ENCODE results near the gene EGLN3.

EGLN3 gene

DNA sequence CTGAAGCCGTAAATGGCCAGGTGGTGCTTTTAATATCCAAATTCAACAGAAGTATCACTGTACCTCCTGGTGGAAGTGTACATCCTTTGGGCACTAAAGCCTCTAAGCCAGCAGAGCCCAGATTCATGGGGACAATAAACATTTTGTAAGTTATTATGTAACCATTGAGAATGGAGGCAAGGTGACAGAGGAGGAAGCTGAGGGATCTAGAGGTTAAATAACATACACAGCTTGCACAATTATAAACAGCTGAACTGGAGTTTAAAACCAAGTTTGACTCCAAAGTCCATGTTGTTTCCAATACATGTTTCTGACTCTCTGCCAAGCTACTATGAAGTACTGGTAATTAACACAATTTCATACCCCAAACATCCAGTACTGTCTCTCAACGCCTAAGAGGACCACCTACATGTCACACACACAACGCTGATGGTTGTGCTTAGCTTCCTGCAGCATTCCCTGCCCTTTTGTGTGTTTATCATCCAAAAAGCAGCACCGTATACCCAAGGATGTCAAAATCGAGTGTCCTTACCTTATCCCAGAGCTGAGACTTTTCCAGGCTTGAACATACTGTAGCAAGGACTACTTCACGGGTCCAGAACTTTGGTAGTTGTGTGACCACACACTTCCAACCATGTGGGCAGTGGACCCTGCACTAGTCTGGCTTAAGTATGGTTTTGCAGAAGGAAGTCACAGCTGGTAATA is 41.3 kb downstream of the EGLN3 start:
- no peak overlapping the region for H3K4me3 ChIP-seq
- H3K9me3 ChIP-seq, result no peaks in the 10 kb centered on the region
- no peaks in the 10 kb centered on the region for H3K36me3 ChIP-seq
- TF ChIP-seq, protein P1, sequence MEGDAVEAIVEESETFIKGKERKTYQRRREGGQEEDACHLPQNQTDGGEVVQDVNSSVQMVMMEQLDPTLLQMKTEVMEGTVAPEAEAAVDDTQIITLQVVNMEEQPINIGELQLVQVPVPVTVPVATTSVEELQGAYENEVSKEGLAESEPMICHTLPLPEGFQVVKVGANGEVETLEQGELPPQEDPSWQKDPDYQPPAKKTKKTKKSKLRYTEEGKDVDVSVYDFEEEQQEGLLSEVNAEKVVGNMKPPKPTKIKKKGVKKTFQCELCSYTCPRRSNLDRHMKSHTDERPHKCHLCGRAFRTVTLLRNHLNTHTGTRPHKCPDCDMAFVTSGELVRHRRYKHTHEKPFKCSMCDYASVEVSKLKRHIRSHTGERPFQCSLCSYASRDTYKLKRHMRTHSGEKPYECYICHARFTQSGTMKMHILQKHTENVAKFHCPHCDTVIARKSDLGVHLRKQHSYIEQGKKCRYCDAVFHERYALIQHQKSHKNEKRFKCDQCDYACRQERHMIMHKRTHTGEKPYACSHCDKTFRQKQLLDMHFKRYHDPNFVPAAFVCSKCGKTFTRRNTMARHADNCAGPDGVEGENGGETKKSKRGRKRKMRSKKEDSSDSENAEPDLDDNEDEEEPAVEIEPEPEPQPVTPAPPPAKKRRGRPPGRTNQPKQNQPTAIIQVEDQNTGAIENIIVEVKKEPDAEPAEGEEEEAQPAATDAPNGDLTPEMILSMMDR (IDR thresholded peaks at IDR 0.05), result no peak
- no peak for DNase-seq
- peaks cover 0 to 2% (median 0%) of the 10 kb centered on the region in 4 donors for H3K4me1 ChIP-seq
- H3K27ac ChIP-seq, result no peak overlapping the region
- H3K27me3 ChIP-seq, result no peaks in the 10 kb centered on the region
- intact Hi-C loops (cut with DNase I; ENCODE audit: low total_unique reads), result no loop called here

DNA sequence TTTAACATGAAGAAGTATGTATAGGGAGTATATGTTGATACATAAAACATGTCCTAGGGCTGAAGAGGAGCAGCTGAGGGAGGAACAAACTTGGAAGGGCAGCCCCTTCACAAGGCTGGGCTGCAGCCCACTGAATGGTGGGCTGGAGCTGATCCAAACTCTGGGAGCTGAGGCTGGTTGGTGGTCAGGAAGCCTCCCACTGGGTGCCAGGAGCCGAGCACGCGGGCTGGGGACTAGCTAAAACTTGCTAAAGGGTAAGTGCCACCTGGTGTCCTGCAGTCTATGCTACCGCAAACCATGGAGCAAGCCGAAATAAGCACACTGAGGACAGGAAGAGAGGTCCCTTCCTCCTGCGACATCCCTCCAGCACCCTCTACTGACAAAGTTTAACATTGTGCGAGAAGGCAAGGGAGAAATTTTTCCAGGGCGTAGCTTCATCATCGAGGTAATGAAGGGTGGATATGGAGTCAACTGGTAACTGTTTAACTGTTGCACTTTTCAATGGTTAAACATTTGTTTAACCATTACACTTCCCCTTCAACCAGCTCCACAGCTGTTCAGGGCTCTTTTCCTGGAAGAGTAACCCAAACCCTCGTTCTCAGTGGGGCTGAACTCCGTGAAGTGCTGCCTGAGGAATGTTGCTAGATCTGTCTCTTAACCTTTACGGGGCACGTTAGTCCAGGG is 42.2 kb downstream of the EGLN3 start:
- Histone ChIP-seq H3K9me3 (no peaks in the 10 kb centered on the region), H3K4me1 (no peaks in the 10 kb centered on the region), H3K36me3 (no peaks in the 10 kb centered on the region), H3K4me3 (no peak overlapping the region), H3K27me3 (no peaks in the 10 kb centered on the region), H3K27ac (no peak overlapping the region)
- intact Hi-C loops (cut with DNase I; ENCODE audit: low total_unique reads), result no loop called here
- TF ChIP-seq, protein P1 (IDR thresholded peaks at IDR 0.05), result no peak
- DNase-seq, result no peak

DNA sequence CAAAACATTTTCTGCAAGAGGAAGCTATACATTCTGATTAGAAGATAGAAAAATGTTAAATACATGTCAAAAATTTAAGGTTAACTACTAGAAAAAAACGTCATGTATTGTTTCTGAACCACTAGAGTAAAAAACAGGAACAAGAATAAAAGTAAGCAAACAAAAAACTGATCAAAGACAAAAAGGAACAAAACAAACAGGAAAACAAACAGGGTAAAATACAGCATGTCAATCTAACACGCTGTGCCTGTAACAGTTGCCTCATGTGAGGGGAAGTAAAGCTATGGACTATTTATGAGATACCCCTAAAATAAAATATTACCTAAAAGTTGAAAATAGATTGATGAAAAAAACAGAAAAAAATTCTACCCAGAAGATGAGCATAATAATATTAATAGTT is 43.9 kb downstream of the EGLN3 start:
- Histone ChIP-seq H3K9me3 (no peaks in the 10 kb centered on the region), H3K4me1 (no peaks in the 10 kb centered on the region), H3K27ac (no peak overlapping the region), H3K4me3 (no peak overlapping the region), H3K36me3 (no peaks in the 10 kb centered on the region), H3K27me3 (peaks cover 0 to 3% of the 10 kb centered on the region in 2 donors)
- TF ChIP-seq, protein P1 (IDR thresholded peaks at IDR 0.05), result no peak
- no peak for DNase-seq
- intact Hi-C loops (cut with DNase I; ENCODE audit: low total_unique reads), result no loop called here

DNA sequence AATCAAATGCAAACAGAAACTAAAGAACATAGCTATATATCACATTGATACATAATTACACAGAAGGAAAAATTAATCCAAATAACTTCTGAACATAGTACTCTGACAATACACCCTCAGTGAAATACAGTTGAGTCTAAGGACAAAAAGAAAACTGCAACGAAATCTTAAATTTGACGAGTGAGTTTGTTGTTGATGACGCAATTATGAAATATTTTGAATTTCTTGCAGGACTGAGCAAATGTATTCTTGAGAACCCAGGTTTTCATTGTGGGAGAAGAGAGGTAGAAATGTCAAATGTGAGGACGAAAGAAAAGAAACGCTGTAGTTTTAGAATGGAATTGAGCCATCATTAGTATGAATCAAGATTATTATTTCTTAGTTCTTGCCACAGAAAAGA is 46.3 kb downstream of the EGLN3 start:
- peaks cover 0 to 3% of the 10 kb centered on the region in 2 donors for H3K27me3 ChIP-seq
- no peaks in the 10 kb centered on the region for H3K4me1 ChIP-seq
- no peak overlapping the region for H3K4me3 ChIP-seq
- H3K36me3 ChIP-seq, result no peaks in the 10 kb centered on the region
- no peak for DNase-seq
- no peak overlapping the region for H3K27ac ChIP-seq
- H3K9me3 ChIP-seq, result no peaks in the 10 kb centered on the region
- TF ChIP-seq, protein P1 (IDR thresholded peaks at IDR 0.05), result no peak
- intact Hi-C loops (cut with DNase I; ENCODE audit: low total_unique reads), result no loop called here

DNA sequence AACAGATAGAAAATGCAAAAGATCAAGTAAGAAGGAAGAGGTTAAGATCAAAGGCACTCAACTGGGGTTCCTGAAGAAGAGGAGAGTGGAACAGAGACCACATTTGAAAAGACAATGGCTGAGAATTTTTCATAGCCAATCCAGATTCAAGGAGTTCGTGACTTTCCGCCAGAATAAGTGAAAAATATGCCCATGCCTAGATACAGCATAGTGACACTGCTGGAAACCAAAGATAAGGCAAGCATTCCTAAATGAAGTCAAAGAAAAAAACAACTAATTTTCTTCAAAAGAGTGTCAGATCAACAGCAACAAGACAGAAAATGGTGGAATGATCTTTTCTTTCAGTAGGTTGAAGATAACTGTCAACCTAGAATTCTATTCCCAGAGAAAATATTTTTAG is 47.5 kb downstream of the EGLN3 start:
- intact Hi-C loops (cut with DNase I; ENCODE audit: low total_unique reads), result no loop called here
- TF ChIP-seq, protein P1 (IDR thresholded peaks at IDR 0.05), result no peak
- DNase-seq, result no peak

More for the DNA sequence above, 47.5 kb downstream of the EGLN3 start:
- H3K36me3 ChIP-seq, result no peaks in the 10 kb centered on the region
- no peaks in the 10 kb centered on the region for H3K9me3 ChIP-seq
- H3K27ac ChIP-seq, result no peak overlapping the region
- H3K4me3 ChIP-seq, result no peak overlapping the region
- peaks cover 0 to 3% of the 10 kb centered on the region in 2 donors for H3K27me3 ChIP-seq
- no peaks in the 10 kb centered on the region for H3K4me1 ChIP-seq

Data from tibial artery (tissue), 4 donors.